ENCODE results near the gene CLK2.
"Not testable (repeated sequence)": the region's sequence is repeated elsewhere in the genome, so short reads cannot be mapped to it uniquely, and the experiment has no call there.

The CLK2 gene

GRCh38 chr1:155263067-155263466 lies 10.2 kb downstream of the CLK2 start:
- no peak for DNase-seq

GRCh38 chr1:155261852-155262673 lies 11.2 kb downstream of the CLK2 start, which contains the start of gene SCAMP3:
SCAMP3 (minus strand) TSS chr1:155262360; CDS start chr1:155262151, 209 bp downstream.
- DNase-seq, result peak; percentile 99

- DNase-seq, result no peak
Observed at GRCh38 chr1:155261493-155261851, 11.8 kb downstream of the CLK2 start.

GRCh38 chr1:155260276-155260675 lies 13.0 kb downstream of the CLK2 start:
- DNase-seq, result no peak

- DNase-seq, result no peak
Observed at GRCh38 chr1:155256058-155256852, 17.0 kb downstream of the CLK2 start.

- DNase-seq, result peak; percentile 91
Observed at GRCh38 chr1:155255243-155256007, 17.9 kb downstream of the CLK2 start, which contains the start of gene ENTREP3. ENTREP3 (minus strand) TSS chr1:155255483; CDS start chr1:155254877, 606 bp downstream.

GRCh38 chr1:155254714-155255242 lies 18.5 kb downstream of the CLK2 start:
- no peak for DNase-seq

- no peak for DNase-seq
Observed at GRCh38 chr1:155254228-155254713, 19.0 kb downstream of the CLK2 start.

GRCh38 chr1:155253797-155254196 lies 19.5 kb downstream of the CLK2 start:
- no peak for DNase-seq

GRCh38 chr1:155253208-155253607 lies 20.1 kb downstream of the CLK2 start:
- DNase-seq, result no peak

GRCh38 chr1:155251566-155251965 lies 21.7 kb downstream of the CLK2 start:
- DNase-seq, result no peak

GRCh38 chr1:155250633-155251449 lies 22.5 kb downstream of the CLK2 start:
- peak; percentile 99 for DNase-seq

GRCh38 chr1:155250246-155250632 lies 23.1 kb downstream of the CLK2 start:
- DNase-seq, result no peak

- DNase-seq, result no peak
Observed at GRCh38 chr1:155247667-155248553, 25.4 kb downstream of the CLK2 start.

- not testable (repeated sequence) for DNase-seq
Observed at GRCh38 chr1:155246796-155247195, 26.5 kb downstream of the CLK2 start.

- DNase-seq, result no peak
Observed at GRCh38 chr1:155245163-155245524, 28.2 kb downstream of the CLK2 start.

GRCh38 chr1:155244368-155245162 lies 28.7 kb downstream of the CLK2 start:
- peak; percentile 100 for DNase-seq

- DNase-seq, result no peak
Observed at GRCh38 chr1:155242805-155243358, 30.4 kb downstream of the CLK2 start.

GRCh38 chr1:155241841-155242264 lies 31.5 kb downstream of the CLK2 start:
- DNase-seq, result no peak

Data from NCI-H1694 treated with DMSO at 0.1 percent for 48 hours (cell line).